Progenitor cell of endocrine pancreas (in vitro differentiated cells): ENCODE measurements around the gene HEG1. TPM values are rescaled to one million over a fixed set of nuclear protein-coding genes. Genes with fewer than 3 reads are reported as not detected.

Source experiments
- DNase-seq: peaks from one replicate; pipeline ENCODE4 v3.0.0; 2021; ENCODE audit warnings: low spot score; ENCODE audit not compliant: unreplicated experiment
- H3K27ac Mint-ChIP-seq: 2 replicates; pipeline ENCODE4 v1.8.0; 2021; ENCODE audit warnings: mild to moderate bottlenecking, moderate library complexity, mixed read lengths
- H3K27me3 Mint-ChIP-seq: 2 replicates; pipeline ENCODE4 v1.8.0; 2021; ENCODE audit warnings: mixed read lengths
- H3K36me3 Mint-ChIP-seq: 2 replicates; pipeline ENCODE4 v1.8.0; 2022; ENCODE audit warnings: mixed read lengths; ENCODE audit not compliant: insufficient read depth
- H3K4me1 Mint-ChIP-seq: 2 replicates; pipeline ENCODE4 v1.8.0; 2021; ENCODE audit warnings: low read depth, mixed read lengths
- H3K4me3 Mint-ChIP-seq: 2 replicates; pipeline ENCODE4 v1.8.0; 2021; ENCODE audit warnings: low read depth, mild to moderate bottlenecking, moderate library complexity, mixed read lengths
- H3K9me3 Mint-ChIP-seq: 2 replicates; pipeline ENCODE4 v1.8.0; 2021; ENCODE audit warnings: low read depth, mixed read lengths
- total RNA-seq: library from RNA; stranded (reverse); gene quantifications from 2 replicates; pipeline ENCODE4 v1.2.1, GENCODE V29; 2021
- TF ChIP-seq, protein P1 (sequence below): fragments of 200-600 bp; sonication (generic); IDR thresholded peaks from one replicate; pipeline ENCODE4 v1.5.0; 2021; ENCODE audit warnings: antibody characterized with exemption, mild to moderate bottlenecking; ENCODE audit not compliant: unreplicated experiment

The HEG1 gene
- total RNA-seq, 1 donor from 2014 or later: 4.1 TPM

DNA sequence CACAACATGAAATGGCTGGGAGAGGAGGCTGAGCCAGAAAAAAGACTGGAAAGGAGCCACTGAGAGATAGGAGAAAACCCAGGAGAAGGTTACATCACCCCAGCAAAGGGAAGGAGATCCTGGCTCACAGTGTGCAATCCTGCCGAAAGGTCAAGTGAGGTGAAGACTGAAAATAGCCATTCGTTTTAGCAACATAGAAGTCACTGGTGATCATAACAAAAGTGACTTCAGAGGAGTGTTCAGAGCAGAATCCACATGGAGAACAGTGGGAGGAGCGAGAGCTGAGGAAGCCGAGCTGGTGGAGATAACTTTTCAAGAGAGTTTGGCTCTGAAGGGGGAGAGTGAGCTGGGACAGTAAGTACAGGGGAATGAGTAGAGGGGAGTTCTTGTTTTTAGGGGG, 5.4 kb upstream of the HEG1 start:
- no peak overlapping the region for H3K4me3 Mint-ChIP-seq
- H3K36me3 Mint-ChIP-seq: no peaks in the 10 kb centered on the region
- H3K9me3 Mint-ChIP-seq: peaks cover 7% of the 10 kb centered on the region
- H3K4me1 Mint-ChIP-seq: peaks cover 23% of the 10 kb centered on the region
- H3K27ac Mint-ChIP-seq: peak overlapping the region; percentile 4
- TF ChIP-seq, protein P1, sequence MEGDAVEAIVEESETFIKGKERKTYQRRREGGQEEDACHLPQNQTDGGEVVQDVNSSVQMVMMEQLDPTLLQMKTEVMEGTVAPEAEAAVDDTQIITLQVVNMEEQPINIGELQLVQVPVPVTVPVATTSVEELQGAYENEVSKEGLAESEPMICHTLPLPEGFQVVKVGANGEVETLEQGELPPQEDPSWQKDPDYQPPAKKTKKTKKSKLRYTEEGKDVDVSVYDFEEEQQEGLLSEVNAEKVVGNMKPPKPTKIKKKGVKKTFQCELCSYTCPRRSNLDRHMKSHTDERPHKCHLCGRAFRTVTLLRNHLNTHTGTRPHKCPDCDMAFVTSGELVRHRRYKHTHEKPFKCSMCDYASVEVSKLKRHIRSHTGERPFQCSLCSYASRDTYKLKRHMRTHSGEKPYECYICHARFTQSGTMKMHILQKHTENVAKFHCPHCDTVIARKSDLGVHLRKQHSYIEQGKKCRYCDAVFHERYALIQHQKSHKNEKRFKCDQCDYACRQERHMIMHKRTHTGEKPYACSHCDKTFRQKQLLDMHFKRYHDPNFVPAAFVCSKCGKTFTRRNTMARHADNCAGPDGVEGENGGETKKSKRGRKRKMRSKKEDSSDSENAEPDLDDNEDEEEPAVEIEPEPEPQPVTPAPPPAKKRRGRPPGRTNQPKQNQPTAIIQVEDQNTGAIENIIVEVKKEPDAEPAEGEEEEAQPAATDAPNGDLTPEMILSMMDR: no peak
- DNase-seq: no peak
- H3K27me3 Mint-ChIP-seq: peaks cover 43% of the 10 kb centered on the region

DNA sequence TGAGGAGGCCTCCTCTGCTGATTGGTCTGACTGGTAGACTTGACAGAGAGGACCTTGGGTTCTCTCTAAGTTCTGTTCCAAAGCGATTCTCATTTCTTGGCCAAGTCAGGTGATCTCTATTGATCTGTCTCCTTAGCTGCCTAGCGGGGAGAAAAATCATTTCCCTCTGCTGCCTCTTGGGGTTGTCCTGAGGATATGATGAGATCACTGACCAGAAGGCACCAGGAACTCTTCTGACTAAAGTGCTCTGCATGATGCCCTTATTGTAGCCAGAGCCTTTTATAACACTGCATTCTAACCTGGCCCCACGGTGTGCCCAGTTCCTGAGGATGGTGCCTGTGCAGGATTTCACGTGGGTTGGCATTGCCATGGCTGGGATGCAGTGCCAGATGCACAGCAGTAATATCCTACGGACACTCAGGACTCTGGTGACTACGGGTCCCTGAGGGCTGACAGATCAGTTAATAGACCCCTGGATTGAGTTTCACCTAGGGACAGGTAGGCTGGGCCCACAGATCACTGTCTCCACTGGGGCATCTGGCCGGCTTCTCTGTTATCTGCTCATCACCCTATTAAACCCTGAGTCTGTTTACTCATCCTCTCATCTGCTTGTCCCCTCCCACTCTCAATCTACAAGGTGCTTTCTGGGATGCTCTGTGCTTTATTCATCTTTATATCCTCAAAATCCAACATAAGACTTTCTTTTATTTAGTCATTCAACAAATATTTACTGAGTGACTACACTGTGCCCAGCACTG, 3.9 kb upstream of the HEG1 start:
- Mint-ChIP-seq H3K27ac (no peak overlapping the region), H3K36me3 (no peaks in the 10 kb centered on the region), H3K27me3 (peaks cover 49% of the 10 kb centered on the region), H3K4me3 (no peak overlapping the region), H3K4me1 (peaks cover 26% of the 10 kb centered on the region), H3K9me3 (peaks cover 5% of the 10 kb centered on the region)
- DNase-seq: no peak
- TF ChIP-seq, protein P1: no peak

DNA sequence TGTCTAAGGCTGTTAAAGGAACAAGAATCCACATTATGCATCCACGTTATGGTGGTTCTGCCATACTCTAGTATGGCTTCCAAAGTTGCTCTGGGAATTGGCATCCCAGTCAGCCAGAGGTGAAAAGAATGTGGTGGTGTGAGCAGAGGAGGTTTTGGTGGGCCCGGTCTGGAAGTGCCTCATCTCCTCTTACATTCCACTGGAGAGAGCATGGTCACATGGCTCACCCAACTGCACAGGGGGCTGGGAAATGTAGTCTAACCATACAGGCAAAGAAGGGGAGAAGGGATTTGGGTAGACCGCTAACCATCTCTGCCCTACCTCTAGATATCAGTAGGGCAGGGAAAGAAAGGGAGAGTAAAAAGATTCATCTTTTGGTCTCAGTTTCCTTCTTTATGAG, 3.2 kb upstream of the HEG1 start:
- no peak overlapping the region for H3K4me3 Mint-ChIP-seq
- H3K9me3 Mint-ChIP-seq: no peaks in the 10 kb centered on the region
- TF ChIP-seq, protein P1: no peak
- peaks cover 56% of the 10 kb centered on the region for H3K27me3 Mint-ChIP-seq
- H3K36me3 Mint-ChIP-seq: no peaks in the 10 kb centered on the region
- peaks cover 30% of the 10 kb centered on the region for H3K4me1 Mint-ChIP-seq
- no peak overlapping the region for H3K27ac Mint-ChIP-seq
- no peak for DNase-seq

DNA sequence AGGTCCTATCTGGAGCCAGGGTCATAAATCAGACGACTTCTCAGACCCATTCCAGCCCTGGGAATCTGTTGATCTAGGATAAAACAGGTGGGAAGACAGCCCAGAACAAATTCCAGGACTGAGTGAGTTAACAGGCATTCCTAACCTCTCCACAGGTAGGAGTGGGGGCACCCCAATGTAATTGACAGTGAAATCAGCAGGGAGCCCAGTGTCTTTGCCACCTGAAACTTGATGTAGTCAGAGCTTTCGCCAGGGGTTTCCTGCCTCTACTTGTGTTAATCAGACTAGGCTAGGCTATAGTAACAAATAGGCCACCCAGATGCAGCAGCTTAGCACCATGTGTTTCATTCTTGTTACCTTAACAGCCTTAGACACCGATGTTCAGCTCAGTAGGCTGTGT, 2.7 kb upstream of the HEG1 start:
- Mint-ChIP-seq H3K27ac (no peak overlapping the region), H3K27me3 (peaks cover 61% of the 10 kb centered on the region), H3K9me3 (no peaks in the 10 kb centered on the region), H3K4me3 (no peak overlapping the region), H3K36me3 (no peaks in the 10 kb centered on the region), H3K4me1 (peaks cover 27% of the 10 kb centered on the region)
- DNase-seq: no peak
- TF ChIP-seq, protein P1: no peak

DNA sequence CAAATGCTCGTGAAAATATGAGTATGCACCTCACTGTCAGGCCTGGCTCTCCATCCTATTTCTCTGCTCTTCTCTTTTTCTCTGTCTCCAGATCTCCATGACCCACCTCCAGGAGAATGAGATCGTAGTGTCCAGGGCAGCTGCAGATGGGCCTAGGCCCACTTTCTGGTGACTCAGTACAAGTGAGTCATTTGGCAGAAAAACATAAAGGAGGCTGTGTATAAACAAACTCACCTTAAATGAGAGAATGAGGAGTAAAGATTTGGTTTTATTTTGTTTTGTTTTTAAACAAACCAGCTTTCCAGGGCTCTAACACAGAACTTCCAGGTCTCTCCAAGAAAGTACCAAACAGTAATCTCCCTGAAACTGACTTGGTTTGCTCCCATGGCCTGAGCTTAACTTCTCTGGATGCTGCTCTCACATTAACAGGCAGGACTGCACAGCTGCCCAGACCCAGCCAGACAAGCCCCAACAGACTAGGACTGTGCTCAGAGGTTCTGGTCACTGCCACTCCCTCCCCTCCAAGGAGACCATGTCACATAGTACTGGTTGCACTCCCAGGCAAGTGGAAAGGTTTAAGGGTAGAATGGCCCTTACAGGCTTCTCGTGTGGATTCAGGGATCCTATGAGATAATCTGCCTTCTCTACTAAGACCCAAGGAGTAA, 1.5 kb upstream of the HEG1 start:
- no peak for DNase-seq
- Mint-ChIP-seq H3K27me3 (peaks cover 73% of the 10 kb centered on the region), H3K27ac (no peak overlapping the region), H3K36me3 (no peaks in the 10 kb centered on the region), H3K9me3 (no peaks in the 10 kb centered on the region), H3K4me3 (peak overlapping the region; percentile 20), H3K4me1 (peaks cover 19% of the 10 kb centered on the region)
- TF ChIP-seq, protein P1: no peak
